Nephron (organoid): Measurements from ENCODE around the gene HTT.

Experiments
- H3K27ac Mint-ChIP-seq, 3 experiments: 2 replicates each; pipeline ENCODE4 v1.8.0; 2020; ENCODE audit warnings: mixed read lengths in 3 of 3, mild to moderate bottlenecking in 2 of 3, moderate library complexity in 1 of 3
- H3K27me3 Mint-ChIP-seq: 2 replicates; pipeline ENCODE4 v1.8.0; 2021; ENCODE audit warnings: low read depth, mild to moderate bottlenecking, moderate library complexity, mixed read lengths
- H3K36me3 Mint-ChIP-seq: 2 replicates; pipeline ENCODE4 v1.8.0; 2020; ENCODE audit warnings: low read depth, mixed read lengths
- H3K4me1 Mint-ChIP-seq: 2 replicates; pipeline ENCODE4 v1.8.0; 2020; ENCODE audit warnings: mixed read lengths
- H3K4me3 Mint-ChIP-seq, 3 experiments: 2 replicates each; pipeline ENCODE4 v1.8.0; 2020; ENCODE audit warnings: mild to moderate bottlenecking in 3 of 3, mixed read lengths in 3 of 3, moderate library complexity in 2 of 3
- H3K9me3 Mint-ChIP-seq: 2 replicates; pipeline ENCODE4 v1.8.0; 2020; ENCODE audit warnings: mixed read lengths
- TF ChIP-seq, protein P1 (sequence below), 3 experiments: fragments of 200-600 bp; sonication (generic); IDR thresholded peaks; one replicate each; pipeline ENCODE4 v1.5.0; 2021; ENCODE audit warnings: antibody characterized with exemption in 3 of 3; ENCODE audit not compliant: unreplicated experiment in 3 of 3

HTT gene

DNA sequence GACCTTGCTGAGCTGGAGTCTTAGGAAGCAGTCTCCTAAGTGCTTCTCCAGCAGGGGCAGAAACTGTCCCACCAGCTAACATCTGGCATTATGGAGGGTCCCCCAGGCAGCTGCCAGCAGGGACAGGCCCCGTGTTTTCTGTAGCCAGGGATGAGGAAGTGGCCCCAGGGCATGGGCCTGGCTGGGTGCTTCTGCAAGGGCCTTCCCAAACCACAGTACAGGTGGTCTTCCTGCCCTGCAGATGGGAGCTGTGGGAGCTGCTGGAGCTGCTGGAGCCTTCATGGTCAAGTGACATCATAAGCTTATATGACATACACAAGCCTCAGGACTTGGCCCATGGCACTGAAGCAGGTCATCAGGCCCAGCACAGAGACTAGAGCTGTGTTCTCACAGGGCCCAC lies 169.5 kb downstream of the HTT start:
- Mint-ChIP-seq H3K36me3 (peaks cover 15% of the 10 kb centered on the region), H3K4me3 (no peak overlapping the region), H3K27me3 (no peaks in the 10 kb centered on the region), H3K27ac (no peak overlapping the region), H3K9me3 (no peaks in the 10 kb centered on the region), H3K4me1 (peaks cover 34% of the 10 kb centered on the region)
- TF ChIP-seq, protein P1, sequence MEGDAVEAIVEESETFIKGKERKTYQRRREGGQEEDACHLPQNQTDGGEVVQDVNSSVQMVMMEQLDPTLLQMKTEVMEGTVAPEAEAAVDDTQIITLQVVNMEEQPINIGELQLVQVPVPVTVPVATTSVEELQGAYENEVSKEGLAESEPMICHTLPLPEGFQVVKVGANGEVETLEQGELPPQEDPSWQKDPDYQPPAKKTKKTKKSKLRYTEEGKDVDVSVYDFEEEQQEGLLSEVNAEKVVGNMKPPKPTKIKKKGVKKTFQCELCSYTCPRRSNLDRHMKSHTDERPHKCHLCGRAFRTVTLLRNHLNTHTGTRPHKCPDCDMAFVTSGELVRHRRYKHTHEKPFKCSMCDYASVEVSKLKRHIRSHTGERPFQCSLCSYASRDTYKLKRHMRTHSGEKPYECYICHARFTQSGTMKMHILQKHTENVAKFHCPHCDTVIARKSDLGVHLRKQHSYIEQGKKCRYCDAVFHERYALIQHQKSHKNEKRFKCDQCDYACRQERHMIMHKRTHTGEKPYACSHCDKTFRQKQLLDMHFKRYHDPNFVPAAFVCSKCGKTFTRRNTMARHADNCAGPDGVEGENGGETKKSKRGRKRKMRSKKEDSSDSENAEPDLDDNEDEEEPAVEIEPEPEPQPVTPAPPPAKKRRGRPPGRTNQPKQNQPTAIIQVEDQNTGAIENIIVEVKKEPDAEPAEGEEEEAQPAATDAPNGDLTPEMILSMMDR (IDR thresholded peaks at IDR 0.05; ENCODE audit: unreplicated experiment in 3 of 3) = no peak

DNA sequence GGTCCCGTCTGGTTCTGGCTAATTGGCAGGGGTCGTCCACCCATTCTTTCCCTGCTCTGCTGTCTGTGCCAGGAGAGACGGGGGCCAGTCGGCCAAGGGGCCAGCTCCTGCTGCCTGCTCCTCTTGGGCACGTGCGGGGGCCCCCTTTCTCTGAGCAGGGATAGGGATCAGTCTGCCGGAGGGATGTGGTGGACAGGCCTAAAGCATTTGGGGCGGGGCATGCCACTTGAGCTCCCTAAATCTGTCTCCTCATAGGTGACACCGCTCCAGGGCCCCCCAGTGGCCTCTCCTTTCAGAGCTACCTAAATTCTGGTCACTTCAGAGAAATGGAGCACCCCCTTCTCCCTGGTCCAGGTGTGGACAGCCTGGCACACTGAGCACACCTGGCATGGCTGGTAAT lies 170.3 kb downstream of the HTT start:
- H3K4me1 Mint-ChIP-seq = peaks cover 34% of the 10 kb centered on the region
- TF ChIP-seq, protein P1 (IDR thresholded peaks at IDR 0.05; ENCODE audit: unreplicated experiment in 3 of 3) = no peak

DNA sequence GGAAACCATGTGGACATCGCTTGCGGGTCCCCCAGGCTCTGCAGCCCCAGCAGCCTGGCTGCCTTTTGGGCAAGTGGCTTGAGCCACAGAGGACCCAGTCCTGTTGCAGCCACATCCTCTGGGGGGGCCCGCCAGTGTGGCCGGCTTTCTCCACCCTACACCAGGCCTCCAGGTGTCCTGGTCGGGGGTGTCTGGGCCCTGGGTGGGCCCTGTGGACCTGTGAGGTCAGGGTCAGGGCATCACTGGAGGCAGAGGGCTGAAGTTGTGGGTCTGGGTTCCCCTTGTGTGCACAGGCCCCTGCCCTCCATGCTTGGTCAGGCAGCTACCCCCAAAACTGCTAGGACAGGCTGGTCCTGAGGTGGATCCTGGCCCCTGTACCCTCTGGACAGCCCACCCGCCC lies 171.2 kb downstream of the HTT start:
- H3K27me3 Mint-ChIP-seq = no peaks in the 10 kb centered on the region
- peaks cover 31% of the 10 kb centered on the region for H3K4me1 Mint-ChIP-seq
- TF ChIP-seq, protein P1 (IDR thresholded peaks at IDR 0.05; ENCODE audit: unreplicated experiment in 3 of 3) = no peak
- no peak overlapping the region for H3K4me3 Mint-ChIP-seq
- no peak overlapping the region for H3K27ac Mint-ChIP-seq
- no peaks in the 10 kb centered on the region for H3K9me3 Mint-ChIP-seq
- H3K36me3 Mint-ChIP-seq = peaks cover 9% of the 10 kb centered on the region

More for the DNA sequence above, 170.3 kb downstream of the HTT start:
- Mint-ChIP-seq H3K9me3 (no peaks in the 10 kb centered on the region), H3K27ac (no peak overlapping the region), H3K27me3 (no peaks in the 10 kb centered on the region), H3K4me3 (no peak overlapping the region), H3K36me3 (peaks cover 13% of the 10 kb centered on the region)

DNA sequence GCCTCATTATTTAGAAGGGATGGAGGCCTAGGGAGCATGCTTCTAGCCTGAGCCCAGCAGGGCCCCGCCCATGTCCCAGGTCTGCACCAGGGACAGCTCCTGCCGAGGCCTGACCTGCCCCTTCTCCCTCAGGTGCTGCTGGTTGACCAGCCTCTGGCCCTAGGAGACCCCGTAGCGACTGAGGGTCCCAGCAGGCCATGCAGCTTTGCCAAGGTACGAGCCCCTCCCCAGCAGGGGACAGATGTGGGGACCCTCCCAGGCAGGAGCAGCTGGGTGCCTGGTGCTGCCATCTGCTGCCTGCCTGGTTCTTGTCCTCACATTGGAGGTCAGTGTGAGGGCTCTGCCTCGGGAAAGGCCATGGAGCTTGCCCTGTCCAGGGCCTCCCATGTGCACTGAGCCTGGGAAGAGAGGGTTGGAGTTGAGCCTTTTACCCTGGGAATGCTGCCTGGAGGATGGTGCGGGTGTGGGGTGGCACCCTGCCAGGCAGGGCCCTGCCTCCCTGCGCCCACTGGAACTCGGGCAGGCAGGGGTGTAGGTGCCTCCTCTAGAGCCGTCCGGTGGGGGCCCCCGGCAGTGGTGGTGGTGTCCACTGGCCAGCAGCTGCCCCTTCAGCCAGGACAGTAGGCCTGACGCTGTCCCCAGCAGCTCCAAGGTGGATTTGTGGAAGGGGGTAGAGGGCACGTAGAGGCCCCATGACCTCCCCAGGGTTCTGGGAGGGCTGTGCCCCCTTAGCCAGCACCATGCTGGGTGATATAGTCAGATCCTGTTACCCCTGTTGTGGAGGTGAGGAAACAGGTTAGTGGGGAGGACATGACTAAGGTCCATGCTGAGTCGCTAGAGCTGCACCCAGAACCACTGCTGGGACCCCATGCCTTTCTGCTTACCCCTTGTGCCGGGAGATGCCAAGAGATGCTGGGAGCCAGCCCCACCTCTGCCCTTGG lies 172.2 kb downstream of the HTT start:
- H3K4me1 Mint-ChIP-seq = peaks cover 20% of the 10 kb centered on the region

DNA sequence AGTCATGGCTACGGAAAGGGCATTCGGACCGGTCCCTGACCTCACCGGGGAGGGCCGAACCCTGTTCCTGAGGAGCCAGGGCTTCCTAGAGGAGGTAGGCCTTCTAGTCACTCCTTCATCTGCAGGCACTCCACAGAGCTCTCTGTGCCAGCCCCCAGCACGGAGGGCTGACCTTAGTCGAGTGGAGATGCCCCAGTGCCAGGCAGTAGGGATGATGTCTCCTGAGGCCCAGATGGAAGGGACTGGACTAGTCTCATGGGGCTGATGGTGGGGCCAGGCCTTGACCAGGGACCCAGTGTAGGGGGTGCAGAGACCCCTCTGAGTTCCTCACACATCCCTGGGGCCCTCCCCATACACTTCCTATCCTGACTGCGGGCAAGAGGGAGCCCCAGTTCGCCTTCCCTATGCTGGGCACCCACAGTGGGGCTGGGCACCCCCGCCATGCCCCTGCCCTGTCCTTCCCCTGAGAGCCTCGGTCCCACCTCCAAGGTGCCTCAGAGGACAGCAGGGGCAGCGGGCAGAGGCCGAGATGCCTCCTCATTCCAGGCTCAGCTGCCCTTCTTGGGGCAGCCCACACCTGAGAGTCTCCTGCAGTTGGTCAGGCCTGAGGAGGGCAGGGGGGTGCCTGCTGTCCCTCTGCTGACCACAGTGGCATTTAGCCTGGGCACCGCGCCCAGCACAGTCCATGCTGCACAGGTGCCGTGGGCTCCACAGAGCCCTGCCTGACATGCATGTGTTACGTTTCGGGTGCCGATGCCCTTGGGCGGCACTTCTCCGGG lies 173.1 kb downstream of the HTT start:
- no peak overlapping the region for H3K27ac Mint-ChIP-seq
- TF ChIP-seq, protein P1 (IDR thresholded peaks at IDR 0.05; ENCODE audit: unreplicated experiment in 3 of 3) = no peak
- no peaks in the 10 kb centered on the region for H3K27me3 Mint-ChIP-seq
- no peaks in the 10 kb centered on the region for H3K9me3 Mint-ChIP-seq
- no peak overlapping the region for H3K4me3 Mint-ChIP-seq
- peaks cover 3% of the 10 kb centered on the region for H3K36me3 Mint-ChIP-seq
- H3K4me1 Mint-ChIP-seq = peaks cover 12% of the 10 kb centered on the region

More for the DNA sequence above, 172.2 kb downstream of the HTT start:
- H3K27me3 Mint-ChIP-seq = no peaks in the 10 kb centered on the region
- H3K27ac Mint-ChIP-seq = no peak overlapping the region
- H3K9me3 Mint-ChIP-seq = no peaks in the 10 kb centered on the region
- peaks cover 3% of the 10 kb centered on the region for H3K36me3 Mint-ChIP-seq
- TF ChIP-seq, protein P1 (IDR thresholded peaks at IDR 0.05; ENCODE audit: unreplicated experiment in 3 of 3) = no peak
- no peak overlapping the region for H3K4me3 Mint-ChIP-seq
